Umbilical cord (tissue), 2 donors: ENCODE results near the gene STK16. TPM values are rescaled to one million over a fixed set of nuclear protein-coding genes. Genes with fewer than 3 reads are reported as not detected.
"Not testable (repeated sequence)": the region's sequence is repeated elsewhere in the genome, so short reads cannot be mapped to it uniquely, and the experiment has no call there.

Source experiments
- DNase-seq: peaks from one replicate; pipeline ENCODE4 v3.0.0-alpha.2; 2015; ENCODE audit warnings: low spot score
- total RNA-seq: library from RNA; depleted of rRNA; stranded (reverse); fragments of >200 nt; gene quantifications from one replicate; pipeline ENCODE4 v1.2.3, GENCODE V29; 2014; ENCODE audit warnings: low replicate concordance; ENCODE audit not compliant: insufficient read depth

STK16 gene
- total RNA-seq, 1 donor from 2014 or later: 24.1 TPM

GRCh38 chr2:219243291-219243761, 2.0 kb upstream of the STK16 start:
- DNase-seq: peak; percentile 43

- no peak for DNase-seq
Observed at GRCh38 chr2:219244789-219245147, 511 bp upstream of the STK16 start.

- no peak for DNase-seq
Observed at GRCh38 chr2:219245899-219246230, 586 bp downstream of the STK16 start.

GRCh38 chr2:219246559-219246958, 1.3 kb downstream of the STK16 start:
- no peak for DNase-seq

- no peak for DNase-seq
Observed at GRCh38 chr2:219247678-219248642, 2.7 kb downstream of the STK16 start.

- no peak for DNase-seq
Observed at GRCh38 chr2:219248845-219249202, 3.5 kb downstream of the STK16 start.

- DNase-seq: peak; percentile 95
Observed at GRCh38 chr2:219249203-219249980, 4.1 kb downstream of the STK16 start.

GRCh38 chr2:219250049-219250781, 4.9 kb downstream of the STK16 start:
- DNase-seq: no peak

- DNase-seq: no peak
Observed at GRCh38 chr2:219251656-219252055, 6.4 kb downstream of the STK16 start.

- DNase-seq: no peak
Observed at GRCh38 chr2:219252084-219252483, 6.8 kb downstream of the STK16 start.

GRCh38 chr2:219252570-219252899, 7.3 kb downstream of the STK16 start:
- no peak for DNase-seq

GRCh38 chr2:219252900-219253752, 7.8 kb downstream of the STK16 start, which contains the start of gene TUBA4B:
Gene TUBA4B (plus strand): TSS chr2:219253243. CDS start chr2:219253408, 165 bp downstream.
- DNase-seq: no peak

GRCh38 chr2:219253753-219254589, 8.7 kb downstream of the STK16 start, which contains the start of gene TUBA4A:
Gene TUBA4A (minus strand): TSS chr2:219253918. CDS start chr2:219253858, 60 bp downstream.
- DNase-seq: peak; percentile 58

- no peak for DNase-seq
Observed at GRCh38 chr2:219254590-219255201, 9.4 kb downstream of the STK16 start.

GRCh38 chr2:219258942-219259341, 13.7 kb downstream of the STK16 start:
- not testable (repeated sequence) for DNase-seq

- DNase-seq: no peak
Observed at GRCh38 chr2:219261024-219261855, 16.0 kb downstream of the STK16 start.

- DNase-seq: no peak
Observed at GRCh38 chr2:219266232-219266631, 21.0 kb downstream of the STK16 start.

- no peak for DNase-seq
Observed at GRCh38 chr2:219266886-219267285, 21.6 kb downstream of the STK16 start.

- DNase-seq: no peak
Observed at GRCh38 chr2:219268294-219268693, 23.0 kb downstream of the STK16 start.
